Endothelial cell (in vitro differentiated cells): ENCODE data around the gene DNAJC4. TPM values are rescaled to one million over a fixed set of nuclear protein-coding genes. Genes with fewer than 3 reads are reported as not detected.

Experiments used
- DNase-seq: peaks from one replicate; pipeline ENCODE4 v3.0.0; 2021; ENCODE audit warnings: low spot score
- H3K27ac Mint-ChIP-seq: one replicate; pipeline ENCODE4 v1.8.0; 2021; ENCODE audit warnings: mixed read lengths, inconsistent platforms; ENCODE audit not compliant: unreplicated experiment
- H3K27me3 Mint-ChIP-seq: one replicate; pipeline ENCODE4 v1.8.0; 2021; ENCODE audit warnings: mild to moderate bottlenecking, moderate library complexity, mixed read lengths, inconsistent platforms; ENCODE audit not compliant: unreplicated experiment
- H3K36me3 Mint-ChIP-seq: one replicate; pipeline ENCODE4 v1.8.0; 2021; ENCODE audit warnings: mild to moderate bottlenecking, low read depth, mixed read lengths, inconsistent platforms; ENCODE audit not compliant: unreplicated experiment
- H3K4me1 Mint-ChIP-seq: one replicate; pipeline ENCODE4 v1.8.0; 2021; ENCODE audit warnings: mild to moderate bottlenecking, mixed read lengths, inconsistent platforms; ENCODE audit not compliant: unreplicated experiment
- H3K4me3 Mint-ChIP-seq: one replicate; pipeline ENCODE4 v1.8.0; 2021; ENCODE audit warnings: mild to moderate bottlenecking, mixed read lengths, inconsistent platforms; ENCODE audit not compliant: unreplicated experiment
- H3K9me3 Mint-ChIP-seq: one replicate; pipeline ENCODE4 v1.8.0; 2021; ENCODE audit warnings: mixed read lengths, inconsistent platforms; ENCODE audit not compliant: unreplicated experiment
- total RNA-seq: library from RNA; stranded (reverse); fragmentation: NEBNext Ultra II Directional; extraction: Animal tissue kit (Norgen Biotek cat#: 25700); gene quantifications from one replicate; pipeline ENCODE4 v1.2.1, GENCODE V29; 2021; ENCODE audit not compliant: unreplicated experiment
- TF ChIP-seq, protein P1 (sequence below): fragments of 200-600 bp; sonication (generic); IDR thresholded peaks from one replicate; pipeline ENCODE4 v1.5.0; 2021; ENCODE audit warnings: antibody characterized with exemption; ENCODE audit not compliant: unreplicated experiment

DNAJC4 gene
- total RNA-seq, 1 donor from 2014 or later, result 38.0 TPM

DNA sequence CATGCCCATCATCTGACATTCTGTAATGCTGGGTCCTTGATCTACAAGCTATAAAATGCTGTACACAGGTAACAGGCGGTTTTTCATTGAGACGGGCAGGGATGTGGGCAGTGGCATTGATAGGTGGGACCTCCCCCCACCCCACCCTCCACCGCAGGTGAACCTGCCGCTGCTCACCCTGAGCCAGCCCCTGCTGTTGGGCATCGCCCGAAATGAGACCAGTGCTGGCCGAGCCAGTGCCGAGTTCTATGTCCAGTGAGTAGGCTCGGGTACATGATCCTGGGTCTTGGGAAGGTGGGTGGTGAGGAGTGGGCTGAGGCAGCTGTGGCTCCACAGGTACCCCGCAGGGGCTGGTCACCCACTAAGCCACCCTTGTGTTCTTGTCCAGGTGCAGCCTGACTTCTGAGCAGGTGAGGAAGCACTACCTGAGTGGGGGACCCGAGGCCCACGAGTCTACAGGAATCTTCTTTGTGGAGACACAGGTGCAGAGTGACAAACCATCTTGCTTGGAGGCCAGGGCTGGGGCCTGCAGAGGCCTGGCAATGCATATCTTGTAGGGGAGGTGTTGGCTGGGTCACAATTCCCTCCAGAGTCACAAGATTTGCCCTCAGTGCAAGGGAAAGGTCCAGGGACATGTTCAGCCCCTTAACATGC is 1.1 kb upstream of the DNAJC4 start:
- DNase-seq, result no peak
- Mint-ChIP-seq H3K4me1 (peaks cover 3% of the 10 kb centered on the region), H3K27ac (no peak overlapping the region), H3K4me3 (peak overlapping the region; percentile 42), H3K9me3 (no peaks in the 10 kb centered on the region), H3K27me3 (peaks cover 11% of the 10 kb centered on the region), H3K36me3 (no peaks in the 10 kb centered on the region)
- TF ChIP-seq, protein P1, sequence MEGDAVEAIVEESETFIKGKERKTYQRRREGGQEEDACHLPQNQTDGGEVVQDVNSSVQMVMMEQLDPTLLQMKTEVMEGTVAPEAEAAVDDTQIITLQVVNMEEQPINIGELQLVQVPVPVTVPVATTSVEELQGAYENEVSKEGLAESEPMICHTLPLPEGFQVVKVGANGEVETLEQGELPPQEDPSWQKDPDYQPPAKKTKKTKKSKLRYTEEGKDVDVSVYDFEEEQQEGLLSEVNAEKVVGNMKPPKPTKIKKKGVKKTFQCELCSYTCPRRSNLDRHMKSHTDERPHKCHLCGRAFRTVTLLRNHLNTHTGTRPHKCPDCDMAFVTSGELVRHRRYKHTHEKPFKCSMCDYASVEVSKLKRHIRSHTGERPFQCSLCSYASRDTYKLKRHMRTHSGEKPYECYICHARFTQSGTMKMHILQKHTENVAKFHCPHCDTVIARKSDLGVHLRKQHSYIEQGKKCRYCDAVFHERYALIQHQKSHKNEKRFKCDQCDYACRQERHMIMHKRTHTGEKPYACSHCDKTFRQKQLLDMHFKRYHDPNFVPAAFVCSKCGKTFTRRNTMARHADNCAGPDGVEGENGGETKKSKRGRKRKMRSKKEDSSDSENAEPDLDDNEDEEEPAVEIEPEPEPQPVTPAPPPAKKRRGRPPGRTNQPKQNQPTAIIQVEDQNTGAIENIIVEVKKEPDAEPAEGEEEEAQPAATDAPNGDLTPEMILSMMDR, result no peak

DNA sequence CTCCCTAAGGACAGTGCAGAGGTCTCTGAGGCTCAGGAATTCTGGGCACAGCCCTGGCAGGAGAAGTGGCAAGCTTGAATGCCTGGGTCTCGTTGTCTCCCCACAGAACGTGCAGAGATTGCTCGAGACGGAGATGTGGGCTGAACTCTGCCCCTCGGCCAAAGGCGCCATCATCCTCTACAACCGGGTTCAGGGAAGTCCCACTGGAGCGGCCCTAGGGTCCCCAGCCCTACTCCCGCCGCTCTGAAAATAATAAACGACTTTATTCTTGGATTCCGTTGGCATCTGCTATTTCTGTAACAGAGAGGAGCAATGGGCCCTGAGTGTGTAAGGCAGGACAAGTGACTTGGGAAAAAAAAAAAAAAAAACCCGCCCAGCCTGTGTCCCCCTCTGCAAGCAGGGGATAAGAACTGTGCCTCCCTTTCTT is 591 bp upstream of the DNAJC4 start:
- peaks cover 11% of the 10 kb centered on the region for H3K27me3 Mint-ChIP-seq
- TF ChIP-seq, protein P1, result no peak
- H3K27ac Mint-ChIP-seq, result no peak overlapping the region
- H3K4me1 Mint-ChIP-seq, result peaks cover 3% of the 10 kb centered on the region
- H3K36me3 Mint-ChIP-seq, result no peaks in the 10 kb centered on the region
- no peak for DNase-seq
- no peaks in the 10 kb centered on the region for H3K9me3 Mint-ChIP-seq
- peak overlapping the region; percentile 91 for H3K4me3 Mint-ChIP-seq

DNA sequence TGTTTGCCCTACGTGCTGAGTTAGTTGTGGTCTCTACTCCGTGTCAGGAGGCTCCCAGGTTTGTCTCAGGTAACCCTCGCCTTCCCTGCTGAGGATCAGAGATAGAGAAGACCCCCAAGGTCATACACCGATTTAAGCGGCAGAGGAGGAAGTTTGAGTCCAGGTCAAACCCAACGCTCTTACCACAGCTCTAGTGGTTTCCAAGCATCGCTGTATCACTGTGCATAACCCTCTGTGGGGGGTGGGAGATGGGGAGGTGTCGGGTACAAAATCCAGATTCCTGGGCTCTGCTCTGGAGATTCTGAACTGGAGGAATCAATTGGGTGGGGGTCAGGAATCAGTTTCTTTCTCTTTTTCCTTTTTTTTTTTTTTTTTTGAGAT is 627 bp downstream of the DNAJC4 start:
- Mint-ChIP-seq H3K36me3 (peaks cover 5% of the 10 kb centered on the region), H3K9me3 (no peaks in the 10 kb centered on the region), H3K27me3 (peaks cover 17% of the 10 kb centered on the region), H3K4me3 (peak overlapping the region; percentile 91), H3K4me1 (peaks cover 6% of the 10 kb centered on the region), H3K27ac (peak overlapping the region; percentile 64)
- TF ChIP-seq, protein P1, result no peak
- DNase-seq, result no peak

DNA sequence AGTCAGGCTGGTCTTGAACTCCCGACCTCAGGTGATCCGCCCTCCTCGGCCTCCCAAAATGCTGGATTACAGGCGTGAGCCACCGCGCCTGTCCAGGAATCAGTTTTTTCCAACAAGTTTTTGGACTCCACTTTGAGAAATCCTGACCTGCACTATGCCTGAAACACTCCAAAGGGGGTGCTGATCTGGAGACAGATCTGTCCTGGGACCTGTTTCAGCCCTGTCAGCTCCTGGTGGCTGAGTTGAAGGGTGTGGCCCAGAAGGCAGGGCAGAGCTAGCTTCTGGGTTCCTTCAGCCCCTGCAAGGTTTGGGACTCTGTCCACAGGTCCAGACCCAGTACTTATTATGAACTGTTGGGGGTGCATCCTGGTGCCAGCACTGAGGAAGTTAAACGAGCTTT is 1.2 kb downstream of the DNAJC4 start:
- peaks cover 5% of the 10 kb centered on the region for H3K36me3 Mint-ChIP-seq
- no peaks in the 10 kb centered on the region for H3K9me3 Mint-ChIP-seq
- H3K4me1 Mint-ChIP-seq, result peaks cover 6% of the 10 kb centered on the region
- no peak for DNase-seq
- TF ChIP-seq, protein P1, result no peak
- H3K27me3 Mint-ChIP-seq, result peaks cover 18% of the 10 kb centered on the region
- H3K27ac Mint-ChIP-seq, result no peak overlapping the region
- H3K4me3 Mint-ChIP-seq, result no peak overlapping the region

DNA sequence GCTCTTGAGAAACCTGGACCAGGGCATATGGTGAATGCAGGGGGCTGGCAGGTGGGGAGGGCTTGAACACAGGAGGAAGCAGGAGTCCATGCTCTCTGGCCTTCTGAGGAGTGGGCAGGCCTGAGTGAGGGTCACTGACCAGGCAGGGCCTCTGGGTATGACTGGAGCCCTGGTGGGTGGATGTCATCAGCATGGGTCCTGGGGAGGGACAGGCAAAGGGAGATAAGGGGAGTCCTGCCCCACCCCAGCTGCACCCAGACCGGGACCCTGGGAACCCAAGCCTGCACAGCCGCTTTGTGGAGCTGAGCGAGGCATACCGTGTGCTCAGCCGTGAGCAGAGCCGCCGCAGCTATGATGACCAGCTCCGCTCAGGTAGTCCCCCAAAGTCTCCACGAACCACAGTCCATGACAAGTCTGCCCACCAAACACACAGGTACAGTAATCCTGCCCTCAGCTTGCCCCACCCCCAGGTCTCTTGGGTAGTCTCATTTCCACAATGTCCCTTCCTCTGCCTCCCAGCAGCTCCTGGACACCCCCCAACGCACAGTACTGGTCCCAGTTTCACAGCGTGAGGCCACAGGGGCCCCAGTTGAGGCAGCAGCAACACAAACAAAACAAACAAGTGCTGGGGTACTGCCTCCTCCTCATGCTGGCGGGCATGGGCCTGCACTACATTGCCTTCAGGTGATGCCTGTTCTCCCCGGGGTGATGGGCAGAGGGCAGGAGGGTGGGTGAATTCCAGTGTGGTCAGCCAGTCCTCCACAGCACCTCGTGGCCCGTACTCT is 2.0 kb downstream of the DNAJC4 start:
- peaks cover 5% of the 10 kb centered on the region for H3K36me3 Mint-ChIP-seq
- TF ChIP-seq, protein P1, result no peak
- DNase-seq, result no peak
- H3K27me3 Mint-ChIP-seq, result peaks cover 19% of the 10 kb centered on the region
- H3K4me3 Mint-ChIP-seq, result peak overlapping the region; percentile 59
- H3K4me1 Mint-ChIP-seq, result peaks cover 6% of the 10 kb centered on the region
- no peak overlapping the region for H3K27ac Mint-ChIP-seq
- no peaks in the 10 kb centered on the region for H3K9me3 Mint-ChIP-seq
